ENCODE measurements around the gene RASA2.

Gene RASA2, protein sequence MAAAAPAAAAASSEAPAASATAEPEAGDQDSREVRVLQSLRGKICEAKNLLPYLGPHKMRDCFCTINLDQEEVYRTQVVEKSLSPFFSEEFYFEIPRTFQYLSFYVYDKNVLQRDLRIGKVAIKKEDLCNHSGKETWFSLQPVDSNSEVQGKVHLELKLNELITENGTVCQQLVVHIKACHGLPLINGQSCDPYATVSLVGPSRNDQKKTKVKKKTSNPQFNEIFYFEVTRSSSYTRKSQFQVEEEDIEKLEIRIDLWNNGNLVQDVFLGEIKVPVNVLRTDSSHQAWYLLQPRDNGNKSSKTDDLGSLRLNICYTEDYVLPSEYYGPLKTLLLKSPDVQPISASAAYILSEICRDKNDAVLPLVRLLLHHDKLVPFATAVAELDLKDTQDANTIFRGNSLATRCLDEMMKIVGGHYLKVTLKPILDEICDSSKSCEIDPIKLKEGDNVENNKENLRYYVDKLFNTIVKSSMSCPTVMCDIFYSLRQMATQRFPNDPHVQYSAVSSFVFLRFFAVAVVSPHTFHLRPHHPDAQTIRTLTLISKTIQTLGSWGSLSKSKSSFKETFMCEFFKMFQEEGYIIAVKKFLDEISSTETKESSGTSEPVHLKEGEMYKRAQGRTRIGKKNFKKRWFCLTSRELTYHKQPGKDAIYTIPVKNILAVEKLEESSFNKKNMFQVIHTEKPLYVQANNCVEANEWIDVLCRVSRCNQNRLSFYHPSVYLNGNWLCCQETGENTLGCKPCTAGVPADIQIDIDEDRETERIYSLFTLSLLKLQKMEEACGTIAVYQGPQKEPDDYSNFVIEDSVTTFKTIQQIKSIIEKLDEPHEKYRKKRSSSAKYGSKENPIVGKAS

GRCh38 chr3:141486746-141487520 is at the start of gene RASA2:
TSS of gene RASA2 (plus strand) at chr3:141487027. CDS start at chr3:141487084, 57 bp downstream.
- peak; percentile 73 for DNase-seq

GRCh38 chr3:141439589-141439988 is 47.2 kb upstream of the RASA2 start:
- no peak for DNase-seq

DNA sequence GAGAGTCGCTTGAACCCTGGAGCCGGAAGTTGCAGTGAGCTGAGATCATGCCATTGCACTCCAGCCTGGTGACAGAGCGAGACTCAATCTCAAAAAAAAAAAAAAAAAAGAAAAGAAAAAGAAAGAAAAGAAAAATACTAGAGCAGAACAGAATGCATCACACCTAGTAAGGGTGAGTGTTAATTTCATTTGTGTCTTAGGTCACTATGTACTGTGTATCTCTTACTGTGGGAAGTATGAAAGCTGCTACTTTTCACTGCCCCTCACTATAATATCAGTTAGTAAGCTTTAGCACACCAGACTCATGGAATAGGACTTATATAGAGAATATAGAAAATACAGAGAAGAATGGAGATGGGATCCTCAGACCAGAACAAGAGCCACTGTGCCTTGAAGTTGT is 45.9 kb upstream of the RASA2 start:
- no peak for DNase-seq

DNA sequence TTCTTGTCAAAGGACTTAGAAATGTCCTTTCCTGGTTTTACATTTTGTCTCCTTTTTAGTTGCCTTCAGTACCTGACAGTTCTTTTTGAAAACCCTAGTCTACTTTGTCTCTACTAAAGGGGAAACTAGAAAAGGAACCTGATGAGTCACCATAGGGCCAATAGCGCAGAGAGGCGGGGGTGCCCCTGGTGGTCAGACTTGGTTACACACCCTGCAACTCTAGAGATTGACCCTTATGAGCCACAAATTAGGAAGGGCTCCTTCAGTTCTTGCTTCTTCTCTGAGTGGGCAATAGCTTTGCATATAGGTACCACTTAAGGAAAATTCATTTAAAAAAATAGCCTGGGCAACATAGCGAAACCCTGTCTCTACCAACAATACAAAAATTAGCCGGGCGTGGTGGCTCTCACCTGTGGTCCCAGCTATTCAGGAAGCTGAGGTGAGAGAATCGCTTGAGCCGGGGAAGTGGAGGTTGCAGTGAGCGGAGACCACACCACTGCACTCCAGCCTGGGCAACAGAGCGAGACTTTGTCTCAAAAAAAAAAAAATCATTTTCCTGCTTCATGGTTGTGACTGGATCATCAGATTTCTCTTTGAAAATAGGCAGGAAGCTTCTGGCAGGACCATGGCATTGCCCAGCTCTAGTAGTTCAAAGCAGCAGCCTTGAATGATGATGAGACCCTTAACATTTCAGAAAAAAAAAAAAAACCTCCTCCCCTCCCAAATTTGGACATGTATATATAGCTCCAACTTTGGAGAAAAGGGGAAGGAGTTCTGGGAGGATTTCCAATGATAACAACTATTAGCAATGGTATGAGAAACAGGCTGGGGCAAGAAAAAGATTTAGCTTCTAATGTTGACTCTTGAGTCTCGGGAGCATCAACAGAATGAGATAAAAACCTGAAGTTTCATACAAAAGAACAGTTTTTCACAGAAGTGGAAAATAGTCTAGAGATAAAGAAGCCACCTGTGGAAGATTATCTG is 45.2 kb upstream of the RASA2 start:
- DNase-seq: peak; percentile 33

DNA sequence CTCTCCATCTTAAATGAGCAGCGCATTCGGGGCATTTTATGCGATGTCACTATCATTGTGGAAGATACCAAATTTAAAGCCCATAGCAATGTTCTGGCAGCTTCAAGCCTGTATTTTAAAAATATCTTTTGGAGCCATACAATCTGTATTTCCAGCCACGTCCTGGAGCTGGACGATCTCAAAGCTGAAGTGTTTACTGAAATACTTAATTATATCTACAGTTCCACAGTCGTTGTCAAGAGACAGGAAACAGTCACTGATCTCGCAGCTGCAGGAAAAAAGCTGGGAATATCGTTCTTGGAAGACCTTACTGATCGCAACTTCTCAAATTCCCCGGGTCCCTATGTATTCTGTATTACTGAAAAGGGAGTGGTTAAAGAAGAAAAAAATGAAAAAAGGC is 44.4 kb upstream of the RASA2 start:
- DNase-seq: no peak

DNA sequence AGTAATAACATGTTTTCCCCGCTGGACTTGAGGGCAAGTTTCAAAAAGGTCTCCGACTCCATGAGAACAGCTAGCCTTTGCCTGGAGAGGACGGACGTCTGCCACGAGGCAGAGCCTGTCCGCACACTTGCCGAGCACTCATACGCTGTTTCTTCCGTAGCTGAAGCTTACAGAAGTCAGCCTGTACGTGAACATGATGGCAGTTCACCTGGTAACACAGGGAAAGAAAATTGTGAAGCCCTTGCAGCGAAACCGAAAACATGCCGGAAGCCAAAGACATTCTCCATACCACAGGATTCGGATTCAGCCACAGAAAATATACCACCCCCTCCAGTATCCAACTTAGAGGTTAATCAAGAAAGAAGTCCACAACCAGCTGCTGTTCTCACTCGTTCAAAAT is 43.9 kb upstream of the RASA2 start:
- no peak for DNase-seq

DNA sequence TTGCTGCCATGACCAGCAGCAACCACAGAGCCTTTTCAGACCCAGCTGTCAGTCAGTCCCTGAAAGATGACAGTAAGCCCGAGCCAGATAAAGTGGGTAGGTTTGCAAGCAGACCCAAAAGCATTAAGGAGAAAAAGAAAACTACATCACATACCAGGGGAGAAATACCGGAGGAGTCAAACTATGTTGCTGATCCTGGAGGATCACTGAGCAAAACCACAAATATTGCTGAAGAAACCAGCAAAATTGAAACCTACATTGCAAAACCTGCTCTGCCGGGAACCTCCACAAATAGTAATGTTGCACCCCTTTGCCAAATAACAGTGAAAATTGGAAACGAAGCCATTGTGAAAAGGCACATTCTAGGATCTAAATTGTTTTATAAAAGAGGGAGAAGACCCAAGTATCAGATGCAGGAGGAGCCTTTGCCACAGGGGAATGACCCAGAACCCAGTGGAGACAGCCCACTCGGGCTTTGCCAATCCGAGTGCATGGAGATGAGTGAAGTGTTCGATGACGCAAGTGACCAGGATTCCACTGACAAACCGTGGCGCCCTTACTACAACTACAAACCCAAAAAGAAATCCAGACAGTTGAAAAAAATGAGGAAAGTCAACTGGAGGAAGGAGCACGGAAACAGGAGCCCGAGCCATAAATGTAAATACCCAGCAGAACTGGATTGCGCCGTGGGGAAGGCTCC is 42.1 kb upstream of the RASA2 start:
- DNase-seq: no peak

DNA sequence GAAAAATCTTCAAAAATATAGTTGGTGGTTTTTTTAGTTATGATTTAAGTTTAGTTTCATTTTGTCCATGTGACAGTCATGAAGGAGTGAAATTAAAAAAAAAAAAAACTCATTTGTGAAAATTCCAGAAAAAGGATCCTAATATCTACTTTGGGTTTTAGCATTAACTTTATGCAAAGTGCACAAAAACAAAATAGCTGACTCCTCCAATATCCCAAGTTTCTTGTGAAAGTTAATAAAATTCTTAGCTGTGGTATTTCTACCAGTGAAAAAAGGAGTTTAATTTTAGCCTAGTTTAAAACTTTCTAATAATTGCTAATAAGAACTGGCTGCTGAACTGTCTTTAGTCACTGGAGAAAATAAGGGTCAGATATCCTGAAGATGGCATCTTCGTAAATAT is 40.8 kb upstream of the RASA2 start:
- no peak for DNase-seq

- DNase-seq: no peak
Observed at GRCh38 chr3:141446737-141447136, 40.1 kb upstream of the RASA2 start.

DNA sequence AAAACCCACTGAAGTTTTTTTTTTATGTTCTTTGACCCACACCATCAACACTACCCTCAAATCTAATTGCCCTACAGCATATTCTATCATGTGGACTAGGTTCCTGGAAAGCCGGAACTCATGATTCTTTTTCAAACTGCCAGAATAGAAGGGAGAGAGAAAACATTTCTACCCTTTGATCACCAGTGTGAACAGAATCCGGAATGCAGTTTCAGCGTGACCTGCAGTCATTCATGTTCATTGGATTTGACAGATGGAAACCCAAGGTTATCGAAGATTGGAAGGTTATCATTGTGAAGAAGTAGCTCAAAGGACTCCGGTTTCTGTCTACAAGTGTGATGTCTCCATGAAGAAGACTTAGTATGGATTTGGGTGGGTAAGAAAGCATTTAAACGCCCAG is 39.4 kb upstream of the RASA2 start:
- DNase-seq: no peak

DNA sequence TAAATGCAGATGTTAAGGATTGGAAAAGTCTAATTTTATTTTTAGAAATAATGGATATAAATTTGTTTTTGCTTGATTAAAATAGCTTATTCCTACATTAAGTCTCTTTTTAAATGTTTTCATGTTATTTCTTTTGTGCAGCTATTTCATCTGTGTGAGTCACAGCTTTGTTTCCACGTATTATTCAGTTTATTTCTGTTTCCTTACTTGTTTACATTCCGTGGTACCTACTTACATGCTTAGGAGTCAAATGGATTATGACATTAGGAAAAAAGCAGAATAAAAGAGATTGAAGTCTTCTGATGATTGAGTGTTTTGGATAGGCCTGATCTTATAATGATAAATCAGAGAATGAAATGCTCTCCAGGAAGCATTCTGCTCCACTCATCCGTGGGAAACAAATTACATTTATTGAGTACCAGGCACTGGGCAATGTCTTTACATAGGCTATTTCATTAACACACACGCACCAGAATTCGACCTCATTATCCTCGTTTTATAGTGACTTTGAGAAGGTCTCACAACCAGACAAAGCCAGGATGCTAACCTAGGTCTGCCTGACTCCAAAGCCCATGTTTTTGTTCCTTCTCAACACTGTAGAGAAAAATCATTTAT is 38.1 kb upstream of the RASA2 start:
- DNase-seq: no peak

GRCh38 chr3:141449424-141449823 is 37.4 kb upstream of the RASA2 start:
- DNase-seq: no peak

DNA sequence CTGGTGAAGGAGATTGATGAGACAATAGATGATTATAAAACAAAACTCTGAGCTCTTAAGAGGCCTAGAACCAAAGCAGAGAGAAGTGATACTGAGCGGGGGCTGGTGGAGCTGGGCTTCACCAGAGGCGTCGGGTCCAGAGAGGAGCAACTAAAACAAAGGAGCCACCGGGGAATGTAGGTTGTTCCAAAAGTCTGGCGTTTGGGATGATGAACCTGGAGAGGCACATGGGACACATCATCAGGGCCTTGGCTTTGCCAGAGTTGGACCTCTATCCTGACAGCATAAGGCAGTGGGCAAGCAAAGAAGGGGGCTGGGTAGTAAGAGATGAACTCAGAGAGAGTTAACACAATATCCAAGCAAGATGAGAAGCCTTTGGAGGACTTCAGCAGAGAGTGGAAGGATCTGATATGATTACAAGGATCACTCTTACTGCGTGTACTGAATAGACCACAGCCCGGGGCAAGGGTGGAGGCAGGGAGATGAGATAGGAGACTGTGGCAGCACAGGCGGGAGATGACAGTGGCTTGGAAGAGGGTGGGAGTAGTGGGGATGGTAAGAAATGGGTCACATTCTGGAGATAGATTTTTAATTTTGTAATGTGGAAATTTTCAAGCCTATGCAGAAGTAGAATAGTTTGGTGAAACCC is 36.0 kb upstream of the RASA2 start:
- no peak for DNase-seq

DNA sequence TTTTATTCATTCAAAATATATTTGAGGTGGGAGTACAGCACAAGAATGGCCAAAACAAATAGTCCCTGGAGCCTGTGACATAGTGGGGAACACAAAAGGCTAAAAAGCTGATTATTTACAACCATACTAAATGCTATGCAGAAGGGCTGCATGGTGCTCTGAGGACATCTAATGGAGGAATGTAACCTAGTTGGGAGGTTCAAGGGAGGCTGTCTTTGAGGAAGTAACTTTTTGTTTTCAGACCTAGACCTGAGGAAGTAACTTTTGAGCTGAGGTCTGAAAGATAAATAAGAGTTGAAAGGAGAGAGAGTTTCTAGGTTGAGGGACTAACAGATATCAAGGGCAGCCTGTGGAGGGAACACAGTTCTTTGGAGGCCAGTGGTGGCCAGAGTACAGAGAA is 34.8 kb upstream of the RASA2 start:
- DNase-seq: no peak

- DNase-seq: no peak
Observed at GRCh38 chr3:141452773-141453172, 34.1 kb upstream of the RASA2 start.

GRCh38 chr3:141454054-141454453 is 32.8 kb upstream of the RASA2 start:
- DNase-seq: no peak

DNA sequence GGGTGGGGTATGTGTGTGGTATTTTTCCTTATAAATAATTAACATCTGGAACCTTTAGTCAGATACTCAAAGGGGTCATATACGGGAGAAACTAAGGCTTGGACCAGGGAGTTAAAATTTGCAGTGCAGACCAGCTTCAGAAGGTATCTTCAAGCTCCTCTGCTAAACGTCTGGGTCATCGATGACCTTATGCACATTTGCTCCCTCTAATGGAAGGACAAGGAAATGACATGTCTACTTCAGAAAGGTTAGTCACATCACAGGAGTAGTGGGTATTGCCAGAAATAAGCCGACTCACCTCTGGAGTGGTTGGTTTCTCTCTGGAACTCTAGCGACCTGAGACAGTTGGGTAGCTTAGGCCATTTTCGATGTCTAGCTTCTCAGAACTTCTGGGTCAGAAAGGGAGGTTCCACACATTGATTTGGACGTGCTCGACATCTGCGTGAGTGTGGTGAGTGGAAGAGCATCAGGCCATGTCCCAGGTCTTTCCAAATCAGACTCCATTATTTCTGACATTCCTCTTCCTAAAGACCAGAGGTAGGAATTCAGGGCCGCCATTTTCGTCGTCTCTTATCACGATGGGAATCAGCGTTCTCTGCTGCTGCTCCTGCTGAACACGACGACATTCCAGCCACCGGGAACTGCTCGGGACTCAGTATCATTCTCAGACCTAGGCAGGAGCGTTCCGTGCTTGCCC is 31.8 kb upstream of the RASA2 start:
- peak; percentile 64 for DNase-seq

DNA sequence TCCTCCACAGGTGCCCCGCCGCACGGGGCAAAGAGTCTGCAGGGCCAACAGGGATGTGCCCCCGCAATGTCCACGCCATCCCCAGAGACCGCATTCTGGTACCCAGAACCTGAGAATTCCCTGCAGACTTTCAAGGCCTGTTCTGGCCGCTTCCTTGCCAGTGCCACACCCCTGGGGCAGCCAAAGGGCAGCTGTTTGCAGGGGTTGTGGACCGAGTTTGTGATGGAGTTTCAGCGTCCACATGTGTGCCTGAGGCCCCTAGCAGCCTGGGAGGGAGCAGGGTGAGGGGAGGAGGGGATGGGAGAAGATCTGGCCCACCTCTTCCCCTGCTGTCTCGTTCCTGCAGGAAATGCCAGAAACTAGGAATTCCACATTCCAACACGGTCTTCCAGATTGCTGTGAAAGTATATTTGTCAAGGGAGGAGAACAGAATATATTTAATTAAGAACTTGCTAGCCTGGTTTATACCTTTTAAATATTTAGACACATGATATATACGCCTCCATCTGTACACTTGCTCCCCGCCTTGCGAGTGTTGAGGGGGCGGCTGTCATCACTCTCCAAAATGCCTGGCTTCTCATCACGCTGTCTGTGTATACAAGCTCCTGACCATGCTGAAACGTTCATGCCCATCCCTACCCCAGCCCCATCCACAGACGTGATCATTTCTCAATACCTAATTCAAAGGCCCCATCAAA is 31.1 kb upstream of the RASA2 start:
- DNase-seq: no peak

DNA sequence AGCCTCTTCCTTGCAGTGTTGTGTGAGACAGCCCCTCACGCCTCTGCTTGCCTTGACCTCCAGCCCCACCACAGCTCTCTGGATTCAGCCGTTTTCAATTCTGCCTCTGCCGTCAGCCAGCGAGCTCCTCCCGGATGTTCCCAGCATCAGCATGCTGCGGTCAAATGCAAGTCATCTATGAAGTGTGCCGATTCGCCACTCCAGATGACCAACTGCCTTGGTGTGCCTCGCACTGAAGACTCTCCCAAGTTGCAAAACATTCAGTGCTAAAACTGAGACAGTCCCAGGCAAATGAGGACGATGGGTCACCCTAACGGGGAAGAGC is 30.6 kb upstream of the RASA2 start:
- DNase-seq: no peak

All from NCI-H446 treated with DMSO at 0.1 percent for 48 hours (cell line).